HS-27A (cell line): ENCODE measurements around the gene RNF130.
"Not testable (repeated sequence)": the region's sequence is repeated elsewhere in the genome, so short reads cannot be mapped to it uniquely, and the experiment has no call there.

ENCODE experiments used
- DNase-seq: peaks from one replicate; pipeline ENCODE4 v3.0.0-alpha.2; 2012; ENCODE audit warnings: low read depth, missing footprints

Gene RNF130

GRCh38 chr5:179974246-179974945 lies 97.2 kb downstream of the RNF130 start:
- no peak for DNase-seq

DNA sequence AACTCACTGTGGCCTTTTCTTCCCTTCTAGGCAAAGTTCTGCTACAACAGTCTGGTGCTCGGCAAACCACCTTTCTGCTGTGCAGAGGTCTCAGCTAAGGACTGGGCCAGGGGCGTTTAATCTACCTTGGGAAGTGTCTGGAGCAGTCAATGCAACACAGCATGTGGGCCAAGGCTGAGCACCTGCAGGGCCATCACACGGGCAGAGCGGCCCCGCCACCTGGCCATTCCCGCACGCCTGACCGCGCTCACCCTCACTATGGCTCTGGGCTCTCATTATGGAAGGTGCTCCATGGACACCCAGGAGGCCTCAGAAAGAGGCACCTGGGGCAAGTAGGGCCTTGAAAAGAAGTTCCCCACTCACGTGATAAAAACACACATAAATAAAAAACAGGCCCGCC lies 98.2 kb downstream of the RNF130 start:
- DNase-seq = no peak

- no peak for DNase-seq
These were observed 102.4 kb downstream of the RNF130 start for GRCh38 chr5:179969110-179969509.

DNA sequence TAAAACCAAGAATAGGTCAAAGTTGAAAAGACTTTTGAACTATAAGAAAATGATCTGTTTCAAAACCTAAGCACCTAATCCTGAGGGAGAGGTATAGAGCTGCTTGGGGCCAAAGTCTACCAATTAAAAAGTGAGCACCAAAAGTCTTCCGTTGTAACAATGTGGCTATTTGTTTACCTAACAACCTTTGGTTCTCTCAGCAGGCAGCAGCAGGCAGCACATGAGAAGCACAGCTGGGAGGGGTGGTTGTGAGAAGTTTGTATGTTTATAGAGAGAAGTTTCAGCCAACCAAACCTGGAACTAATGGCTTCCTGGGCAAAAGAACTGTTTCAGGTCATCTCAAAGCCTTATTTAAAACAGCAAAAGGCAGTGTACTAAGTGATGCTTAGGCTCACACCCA lies 104.1 kb downstream of the RNF130 start:
- DNase-seq = no peak

DNA sequence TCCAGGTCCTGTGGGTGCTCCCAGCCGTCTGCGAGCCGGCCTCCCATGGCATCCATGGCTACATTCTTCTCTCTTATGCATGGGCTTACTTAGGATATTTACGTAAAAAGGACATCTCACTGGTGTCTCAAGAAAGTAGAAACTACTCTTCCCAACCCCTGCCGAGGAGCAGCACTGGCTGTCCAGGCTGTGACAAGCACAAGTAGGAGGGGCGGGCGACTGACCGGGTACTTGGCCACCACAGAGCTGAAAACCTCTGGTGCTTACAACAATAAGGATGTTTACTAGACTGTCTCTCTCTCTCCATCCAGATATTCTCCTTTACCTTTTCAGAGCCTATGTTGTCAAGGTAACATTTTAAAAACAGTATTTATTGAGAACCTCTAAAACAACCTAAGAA lies 107.5 kb downstream of the RNF130 start:
- DNase-seq = no peak

DNA sequence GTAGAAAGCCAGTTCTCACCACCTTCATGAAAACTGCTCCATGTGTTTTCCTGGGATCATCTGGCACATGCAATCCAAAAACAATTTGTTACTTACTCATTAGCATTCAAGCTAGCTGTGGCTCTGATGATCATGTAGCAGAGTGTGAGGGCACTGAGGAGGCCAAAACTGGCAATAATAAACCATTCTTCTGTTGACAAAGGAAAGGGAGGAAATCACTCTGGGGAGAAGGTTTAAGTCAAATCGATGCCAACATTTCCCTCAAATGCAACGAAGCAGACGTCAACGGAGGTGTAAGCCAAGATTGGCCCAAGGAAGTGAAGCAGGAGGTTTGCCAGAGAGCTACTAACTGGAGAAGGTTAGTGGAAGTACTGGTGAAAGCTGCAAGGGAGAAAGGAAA lies 108.2 kb downstream of the RNF130 start:
- DNase-seq = no peak

GRCh38 chr5:179960204-179960831 lies 111.2 kb downstream of the RNF130 start:
- no peak for DNase-seq

GRCh38 chr5:179959641-179960040 lies 111.9 kb downstream of the RNF130 start:
- DNase-seq = no peak

- not testable (repeated sequence) for DNase-seq
These were observed 112.4 kb downstream of the RNF130 start for GRCh38 chr5:179959118-179959517.

DNA sequence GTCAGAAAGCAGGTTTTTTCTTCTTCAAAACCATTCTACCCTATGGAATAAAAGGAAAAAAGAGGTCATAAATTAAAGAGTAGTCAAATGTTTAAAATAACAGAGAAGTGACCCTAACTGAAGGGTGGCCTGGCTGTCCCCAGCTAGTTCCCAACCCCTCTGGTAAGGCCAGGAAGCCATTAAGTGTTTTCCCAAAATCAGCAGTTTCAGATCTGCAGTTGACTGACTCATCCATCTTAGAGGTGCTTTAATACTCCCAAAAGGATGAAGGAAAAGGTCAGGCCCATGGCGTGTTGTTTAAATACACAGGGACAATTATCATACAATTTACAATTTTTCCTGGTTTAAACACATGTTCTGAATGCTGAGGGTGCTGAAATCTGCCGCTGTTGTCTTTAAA lies 115.9 kb downstream of the RNF130 start:
- no peak for DNase-seq

DNA sequence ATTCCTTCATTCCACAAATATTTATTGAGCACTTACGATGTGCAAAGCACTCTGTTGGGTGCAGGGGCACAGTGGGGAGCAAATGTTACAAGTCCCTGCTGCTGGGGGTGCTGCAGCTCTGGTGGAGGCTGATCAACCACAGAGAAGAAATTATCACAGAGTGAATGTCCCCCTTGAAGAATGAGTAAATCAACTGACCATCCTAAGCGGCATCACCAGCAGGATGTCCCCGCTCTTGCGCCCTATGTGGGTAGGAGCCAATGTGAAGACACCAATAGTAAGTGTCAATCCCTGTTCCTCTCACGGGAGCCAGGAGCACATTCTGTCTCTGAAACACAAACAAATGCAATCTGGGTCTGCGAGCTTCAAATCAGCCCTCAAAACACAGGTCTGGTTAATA lies 116.5 kb downstream of the RNF130 start:
- no peak for DNase-seq

DNA sequence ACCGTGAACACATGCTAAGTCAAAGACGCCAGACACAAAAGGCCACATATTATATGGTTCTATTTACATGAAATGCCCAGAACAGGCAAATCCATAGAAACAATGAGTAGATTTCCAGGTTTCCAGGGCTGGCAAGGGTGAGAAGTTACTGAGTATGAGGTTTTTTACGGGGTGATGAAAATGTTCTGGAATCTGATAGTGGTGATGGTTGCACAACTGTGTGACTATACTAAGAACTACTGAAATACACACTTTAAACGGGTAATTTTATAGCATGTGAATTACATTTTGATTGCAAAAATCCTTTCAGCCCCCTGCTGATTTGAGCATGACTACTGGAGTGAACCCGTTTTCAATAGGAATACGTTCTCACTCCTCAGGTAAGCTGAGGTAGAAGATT lies 117.1 kb downstream of the RNF130 start:
- no peak for DNase-seq

- no peak for DNase-seq
These were observed 117.6 kb downstream of the RNF130 start for GRCh38 chr5:179953987-179954386.

DNA sequence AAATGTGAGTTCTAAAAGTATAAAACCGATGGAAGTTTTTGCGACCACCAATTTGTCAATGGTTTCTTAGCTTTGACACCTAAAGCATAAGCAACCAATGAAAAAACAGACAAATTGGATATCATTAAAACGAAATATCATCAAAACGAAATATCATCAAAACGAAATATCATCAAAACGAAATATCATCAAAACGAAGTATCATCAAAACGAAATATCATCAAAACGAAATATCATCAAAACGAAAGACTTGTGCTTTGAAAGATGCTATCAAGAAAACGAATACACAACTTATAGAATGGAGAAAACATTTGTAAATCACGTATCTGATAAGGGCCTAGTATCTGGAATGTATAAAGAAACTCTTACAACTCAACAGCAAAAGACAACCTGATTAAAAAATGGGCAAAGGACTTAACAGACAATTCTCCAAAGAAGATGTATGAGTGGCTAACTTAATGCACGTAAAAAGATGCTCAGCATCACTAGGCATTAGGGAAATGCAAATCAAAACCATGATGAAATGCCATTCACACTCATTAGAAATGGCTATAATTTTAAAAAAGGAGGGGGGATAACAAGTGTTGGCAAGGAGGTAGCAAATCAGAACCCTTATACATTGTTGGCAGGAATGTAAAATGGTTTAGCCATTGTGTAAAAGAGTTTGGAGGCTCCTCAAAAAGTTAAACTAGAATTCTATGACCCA lies 134.4 kb downstream of the RNF130 start:
- DNase-seq = no peak

GRCh38 chr5:179930788-179931473 lies 140.6 kb downstream of the RNF130 start:
- no peak for DNase-seq

- DNase-seq = no peak
These were observed 143.7 kb downstream of the RNF130 start for GRCh38 chr5:179927824-179928223.

- no peak for DNase-seq
These were observed 144.9 kb downstream of the RNF130 start for GRCh38 chr5:179926657-179927056.

DNA sequence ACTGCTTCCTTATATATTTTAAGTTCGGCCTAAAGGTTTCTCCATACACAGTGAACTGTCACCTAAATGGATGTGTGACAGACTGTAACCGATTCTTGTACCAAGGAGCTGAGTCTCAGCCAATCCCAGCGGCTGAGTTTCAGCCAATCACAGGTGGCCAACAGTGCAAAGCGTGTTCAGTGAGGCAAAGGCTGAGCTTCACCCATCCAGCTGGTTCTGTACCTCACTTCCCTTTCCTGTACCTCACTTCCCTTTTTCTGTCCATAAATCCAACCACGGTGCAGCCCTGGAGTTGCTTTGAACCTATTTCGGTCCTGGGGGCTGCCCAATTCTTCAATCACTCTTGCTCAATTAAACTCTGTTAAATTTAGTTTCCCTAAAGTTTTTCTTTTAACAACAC lies 148.1 kb downstream of the RNF130 start:
- DNase-seq = no peak

- no peak for DNase-seq
These were observed 151.4 kb downstream of the RNF130 start for GRCh38 chr5:179920175-179920574.

GRCh38 chr5:179919487-179920060 lies 152.0 kb downstream of the RNF130 start:
- DNase-seq = no peak

DNA sequence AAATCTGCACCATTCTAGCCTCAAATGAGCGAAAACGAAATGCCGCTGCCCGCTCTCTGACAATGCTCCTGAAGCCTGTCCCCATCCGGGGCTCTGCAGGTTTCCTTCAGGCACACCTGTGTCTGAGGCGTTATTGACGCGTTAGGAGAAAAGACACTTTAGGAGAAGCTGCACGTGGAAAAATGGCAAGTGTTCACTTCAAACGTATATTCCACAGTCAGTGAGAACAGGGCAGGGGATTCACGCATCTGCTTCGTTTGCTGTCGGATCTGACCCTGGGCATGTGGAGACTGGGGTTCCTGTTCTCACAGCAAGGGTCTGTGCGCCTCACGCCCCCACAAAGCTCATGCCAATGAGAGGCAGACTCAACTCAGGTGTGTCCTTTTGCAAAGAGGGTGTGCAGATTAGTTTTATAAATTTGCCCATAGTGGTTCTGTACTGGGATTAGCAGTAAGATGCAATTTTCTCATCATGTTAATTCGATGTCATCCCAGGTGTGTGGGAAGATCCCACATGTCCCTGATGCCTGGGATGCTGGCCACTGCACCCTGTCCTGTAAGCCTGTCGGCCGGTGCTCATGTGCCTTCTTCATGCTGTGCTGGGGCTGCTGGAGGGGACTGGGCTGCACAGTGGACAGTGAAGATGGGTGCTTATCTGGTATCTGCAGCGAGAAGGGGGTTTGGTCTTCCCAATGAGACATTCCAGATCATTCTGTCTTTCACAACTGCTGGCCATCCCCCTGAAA lies 152.6 kb downstream of the RNF130 start:
- no peak for DNase-seq

GRCh38 chr5:179916523-179916922 lies 155.0 kb downstream of the RNF130 start:
- no peak for DNase-seq
